Tibial artery (tissue), 4 donors: ENCODE results near the gene QSOX1.

Experiments
- DNase-seq, 2 donors: peaks; one replicate each; pipeline ENCODE4 v3.0.0-alpha.2; 2019
- H3K27ac ChIP-seq, 2 donors: fragments of 200-600 bp; sonication (generic) in 1 of 2; 1 replicate in 1 of 2; 2 replicates in 1 of 2; pipeline ENCODE4 v1.5.1; 2018 to 2019; ENCODE audit warnings: mild to moderate bottlenecking in 1 of 2
- H3K27me3 ChIP-seq, 2 donors: fragments of 200-600 bp; sonication (generic) in 1 of 2; one replicate each; pipeline versions ENCODE4 v1.5.1 to v1.6.0; 2016 to 2019
- H3K36me3 ChIP-seq, 3 donors: fragments of 200-600 bp; sonication (generic) in 2 of 3; one replicate each; pipeline ENCODE4 v1.5.1; 2016 to 2019; ENCODE audit warnings: mild to moderate bottlenecking in 2 of 3
- H3K4me1 ChIP-seq, 4 donors: fragments of 200-600 bp; sonication (generic) in 2 of 4; 1 replicate in 3 of 4; 2 replicates in 1 of 4; pipeline ENCODE4 v1.5.1; 2016 to 2019
- H3K4me3 ChIP-seq, 2 donors: fragments of 200-600 bp; sonication (generic) in 1 of 2; 1 replicate in 1 of 2; 2 replicates in 1 of 2; pipeline ENCODE4 v1.5.1; 2018 to 2019; ENCODE audit warnings: mild to moderate bottlenecking in 2 of 2
- H3K9me3 ChIP-seq, 3 donors: fragments of 200-600 bp; sonication (generic) in 1 of 3; one replicate each; pipeline ENCODE4 v1.5.1; 2016 to 2019
- CTCF ChIP-seq, 2 experiments: fragments of 200-600 bp in 1 of 2; fragments of 450-650 bp in 1 of 2; IDR thresholded peaks; one replicate each; pipeline ENCODE4 v1.5.1; 2017 to 2019; ENCODE audit warnings: antibody characterized with exemption in 2 of 2, mild to moderate bottlenecking in 1 of 2, moderate library complexity in 1 of 2
- intact Hi-C: fragments of 100-400 bp; cut with DNase I; formaldehyde crosslinking; loops from one replicate; pipeline ENCODE4 v1.15.0; 2023; ENCODE audit warnings: low total_unique reads

Gene QSOX1

DNA sequence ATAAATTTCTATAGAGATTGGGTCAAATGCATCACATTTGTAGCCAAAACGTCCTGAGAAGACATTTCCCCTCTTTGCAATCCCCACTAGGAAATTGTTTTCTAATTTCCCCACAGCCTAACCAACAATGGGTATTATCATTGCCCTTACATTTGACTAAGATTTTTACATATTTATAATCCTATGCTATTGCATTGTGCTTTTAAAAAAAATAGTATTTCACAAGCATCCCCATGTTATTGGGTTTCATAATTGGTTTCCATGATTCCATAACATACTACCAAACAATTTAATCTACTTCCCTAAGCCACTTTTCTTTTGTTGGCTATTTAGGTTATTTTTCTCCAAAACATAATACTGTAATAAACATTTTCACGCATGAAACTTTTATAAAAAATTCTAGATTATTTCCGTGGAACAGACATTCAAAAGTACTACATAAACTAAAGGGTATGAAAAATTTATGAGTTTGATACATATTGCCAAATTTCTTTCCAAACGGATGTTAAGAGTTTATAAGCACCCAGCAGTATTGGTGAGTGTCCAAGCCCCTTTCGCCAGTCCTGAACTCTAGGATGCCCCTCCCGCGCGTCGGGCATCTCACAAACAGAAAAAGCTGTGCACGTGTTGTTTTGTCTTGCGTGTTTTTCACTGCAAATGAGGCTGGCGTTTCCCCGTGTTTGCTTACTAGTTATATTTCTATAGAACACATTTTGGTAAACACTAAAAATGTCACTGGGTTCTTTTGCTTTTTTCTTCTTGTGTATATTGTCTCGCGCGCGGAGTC lies 73.4 kb downstream of the QSOX1 start:
- Histone ChIP-seq H3K36me3 (no peaks in the 10 kb centered on the region), H3K9me3 (no peaks in the 10 kb centered on the region), H3K27me3 (peaks cover 0 to 93% of the 10 kb centered on the region in 2 donors), H3K27ac (no peak overlapping the region), H3K4me3 (no peak overlapping the region), H3K4me1 (peaks cover 0 to 37% (median 34%) of the 10 kb centered on the region in 4 donors)
- TF ChIP-seq CTCF (IDR thresholded peaks at IDR 0.05): no peak
- DNase-seq: peak in 1 of 2 donors; percentile 13
- intact Hi-C loops: no loop called here

DNA sequence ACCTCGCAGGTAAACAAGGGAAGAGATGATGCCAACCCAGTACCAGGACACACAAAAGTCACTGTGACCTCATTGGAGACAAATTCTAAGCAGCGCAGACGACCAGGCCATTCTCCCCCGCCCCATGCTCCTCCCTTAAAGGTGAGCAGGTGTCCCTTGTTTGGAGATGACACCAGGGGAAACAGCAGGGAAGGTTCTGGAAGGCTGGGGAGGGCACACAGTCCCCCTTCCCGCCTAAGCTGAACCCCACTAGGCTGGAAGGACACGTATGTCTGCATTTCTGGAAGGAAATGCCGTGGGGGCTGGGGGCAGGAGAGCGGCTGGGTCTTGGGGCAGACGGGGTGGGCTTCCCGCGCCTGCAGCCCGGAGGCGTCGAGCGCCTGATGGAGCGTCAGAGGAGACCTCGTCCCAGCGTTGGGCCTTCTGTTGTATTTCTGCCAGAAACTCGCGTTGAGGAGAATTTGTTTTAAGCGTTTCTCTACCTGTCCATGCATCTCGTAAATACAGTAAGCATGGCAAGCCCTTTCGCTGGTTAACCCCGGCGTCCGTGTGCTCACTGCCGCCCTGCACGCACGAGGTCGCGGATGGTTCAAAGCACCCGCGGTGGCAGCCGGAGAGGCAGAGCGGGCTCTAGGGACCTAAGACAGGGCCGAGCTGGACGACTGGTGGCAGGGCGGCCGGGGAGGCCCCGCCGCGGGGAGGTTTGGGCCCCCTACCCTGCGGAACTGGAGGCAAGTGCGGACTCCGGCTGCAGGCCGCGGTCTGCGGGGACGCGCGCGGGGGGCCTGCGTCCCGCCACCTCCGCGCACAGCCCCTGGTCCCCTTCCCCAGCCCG lies 74.2 kb downstream of the QSOX1 start:
- DNase-seq: peak in 1 of 2 donors; percentile 53
- Histone ChIP-seq H3K36me3 (no peaks in the 10 kb centered on the region), H3K4me1 (peaks cover 0 to 45% (median 40%) of the 10 kb centered on the region in 4 donors), H3K27me3 (peaks cover 3 to 99% of the 10 kb centered on the region in 2 donors), H3K9me3 (no peaks in the 10 kb centered on the region), H3K27ac (no peak overlapping the region), H3K4me3 (peak overlapping the region; percentile 47 to 58)
- intact Hi-C loops: no loop called here
- TF ChIP-seq CTCF (IDR thresholded peaks at IDR 0.05): no peak

GRCh38 chr1:180229483-180230415 lies 75.1 kb downstream of the QSOX1 start, which contains the start of gene LHX4:
Gene LHX4 (plus strand): TSS chr1:180230264. CDS start chr1:180230530, 266 bp downstream.
- Histone ChIP-seq H3K4me3 (peak within 1 kb of the TSS; percentile 47 to 58), H3K36me3 (no peaks in the 10 kb centered on the region), H3K27me3 (peaks cover 3 to 99% of the 10 kb centered on the region in 2 donors), H3K27ac (no peak within 1 kb of the TSS), H3K9me3 (no peaks in the 10 kb centered on the region), H3K4me1 (peaks cover 0 to 53% (median 47%) of the 10 kb centered on the region in 4 donors)
- intact Hi-C loops: no loop called here
- TF ChIP-seq CTCF (IDR thresholded peaks at IDR 0.05): no peak
- DNase-seq: peak in 1 of 2 donors; percentile 61

GRCh38 chr1:180230416-180230790 lies 75.7 kb downstream of the QSOX1 start:
- Histone ChIP-seq H3K27ac (no peak overlapping the region), H3K9me3 (no peaks in the 10 kb centered on the region), H3K4me3 (peak overlapping the region; percentile 47 to 58), H3K36me3 (no peaks in the 10 kb centered on the region), H3K27me3 (peaks cover 3 to 99% of the 10 kb centered on the region in 2 donors), H3K4me1 (peaks cover 0 to 60% (median 54%) of the 10 kb centered on the region in 4 donors)
- DNase-seq: peak in 1 of 2 donors; percentile 62
- intact Hi-C loops: no loop called here
- TF ChIP-seq CTCF (IDR thresholded peaks at IDR 0.05): no peak
